Spleen (tissue), 11 donors: Measurements from ENCODE around the gene LMNB1. TPM values are rescaled to one million over a fixed set of nuclear protein-coding genes. Genes with fewer than 3 reads are reported as not detected.
A peak's percentile ranks its signal among the peaks of the same experiment; 100 is the strongest.

Experiments
- DNase-seq: peaks from one replicate; pipeline ENCODE4 v3.0.0-alpha.2; 2020
- H3K27ac ChIP-seq, 8 donors: fragments of 200-600 bp; sonication (generic) in 7 of 8; 1 replicate in 4 of 8; 2 replicates in 4 of 8; pipeline versions ENCODE4 v1.5.0 to v1.8.0; 2016 to 2021; ENCODE audit warnings: inconsistent platforms in 4 of 8, mild to moderate bottlenecking in 4 of 8, moderate library complexity in 1 of 8
- H3K27me3 ChIP-seq, 7 donors: fragments of 200-600 bp; sonication (generic) in 6 of 7; replicated peaks in 1 of 7; 1 replicate in 4 of 7; 2 replicates in 3 of 7; pipeline versions ENCODE4 v1.5.0 to v1.8.0; 2016 to 2021; ENCODE audit warnings: inconsistent platforms in 3 of 7, mild to moderate bottlenecking in 1 of 7
- H3K36me3 ChIP-seq, 6 donors: fragments of 200-600 bp; sonication (generic) in 5 of 6; 1 replicate in 4 of 6; 2 replicates in 2 of 6; pipeline versions ENCODE4 v1.5.0 to v1.8.0; 2016 to 2021; ENCODE audit warnings: inconsistent platforms in 2 of 6
- H3K4me1 ChIP-seq, 6 donors: fragments of 200-600 bp; sonication (generic) in 5 of 6; 1 replicate in 3 of 6; 2 replicates in 3 of 6; pipeline versions ENCODE4 v1.5.0 to v1.8.0; 2016 to 2021; ENCODE audit warnings: inconsistent platforms in 3 of 6
- H3K4me3 ChIP-seq, 8 donors: fragments of 200-600 bp; sonication (generic) in 7 of 8; 1 replicate in 4 of 8; 2 replicates in 4 of 8; pipeline versions ENCODE4 v1.5.0 to v1.8.0; 2016 to 2021; ENCODE audit warnings: inconsistent platforms in 4 of 8, mild to moderate bottlenecking in 4 of 8, moderate library complexity in 2 of 8
- H3K9me3 ChIP-seq, 8 donors: fragments of 200-600 bp; sonication (generic) in 7 of 8; 1 replicate in 4 of 8; 2 replicates in 4 of 8; pipeline versions ENCODE4 v1.5.0 to v1.8.0; 2016 to 2021; ENCODE audit warnings: inconsistent platforms in 4 of 8
- CTCF ChIP-seq, 11 experiments: fragments of 200-600 bp in 7 of 11; fragments of 450-650 bp in 4 of 11; sonication (generic) in 4 of 11; IDR thresholded peaks in 8 of 11; conservative IDR thresholded peaks in 3 of 11; 1 replicate in 7 of 11; 2 replicates in 4 of 11; pipeline versions ENCODE4 v1.4.0 to v1.8.0; 2016 to 2021; ENCODE audit warnings: antibody characterized with exemption in 11 of 11, inconsistent platforms in 4 of 11, mild to moderate bottlenecking in 1 of 11
- POLR2A ChIP-seq, 3 donors: fragments of 450-650 bp; IDR thresholded peaks; one replicate each; pipeline ENCODE4 v1.5.1; 2017; ENCODE audit warnings: antibody characterized with exemption in 3 of 3, mild to moderate bottlenecking in 1 of 3
- POLR2AphosphoS5 ChIP-seq, 3 donors: sonication (generic); formaldehyde crosslinking; IDR thresholded peaks; one replicate each; pipeline ENCODE4 v1.5.1; 2017; ENCODE audit warnings: antibody characterized with exemption in 3 of 3
- WGBS, 5 donors: extraction: QIAGEN DNeasy Blood & Tissue Kit in 3 of 5; methylation state at CpG; one replicate each; pipeline versions ENCODE4 v1.1.5 to v1.1.7; 2013 to 2018; 5-methylcytosine and 5-hydroxymethylcytosine counted together
- intact Hi-C: fragments of 100-400 bp; cut with DNase I; formaldehyde crosslinking; loops from one replicate; pipeline ENCODE4 v1.15.0; 2023; ENCODE audit warnings: low total_unique reads
- polyA plus RNA-seq, 3 donors: library from polyadenylated mRNA; stranded (reverse); fragments of 200-250 nt; gene quantifications; one replicate each; pipeline ENCODE4 v1.2.1, GENCODE V29; 2013
- total RNA-seq, 7 donors: library from RNA; depleted of rRNA in 3 of 7; stranded (reverse); fragments of >200 nt in 3 of 7; fragmentation: NEBNext Ultra II Directional in 4 of 7; extraction: Animal tissue kit (Norgen Biotek cat#: 25700) in 4 of 7; gene quantifications; one replicate each; pipeline versions ENCODE4 v1.1.0 to v1.2.1, GENCODE V29; 2016 to 2021
- donor health status: healthy with polysubstance abuse.
- donor health status: DM: no; HTN: no; CAD: no; lungs with moderate emphysema.
- donor health status: DM: no; HTN: no; CAD: no.
- donor health status: Bipolar disorder and iron deficiency.
- donor health status: healthy.
- donor health status: DM: no; HTN: no; CAD: no.
- donor health status: DM: yes; HTN: yes; CAD: no.

The LMNB1 gene
- total and polyA plus RNA-seq, 10 donors = 7.5 to 68.8 (median 27.8) TPM

GRCh38 chr5:126847456-126847820, 70.5 kb downstream of the LMNB1 start:
- Histone ChIP-seq H3K36me3 (no peaks in the 10 kb centered on the region), H3K27me3 (no peaks in the 10 kb centered on the region), H3K4me1 (peaks cover 11 to 61% (median 47%) of the 10 kb centered on the region in 6 donors), H3K27ac (peak overlapping the region in 7 of 8 donors; percentile 44 to 88 (median 53)), H3K9me3 (no peaks in the 10 kb centered on the region), H3K4me3 (no peak overlapping the region)
- 80 to 92% (median 87%) methylated on average over 4 of the region's 4 CpGs for WGBS, 5 donors
- intact Hi-C loops = no loop called here
- no peak for DNase-seq
- TF ChIP-seq POLR2AphosphoS5 (IDR thresholded peaks at IDR 0.05) = no peak

GRCh38 chr5:126847826-126848251, 70.9 kb downstream of the LMNB1 start:
- Histone ChIP-seq H3K4me1 (peaks cover 11 to 65% (median 51%) of the 10 kb centered on the region in 6 donors), H3K27me3 (no peaks in the 10 kb centered on the region), H3K9me3 (no peaks in the 10 kb centered on the region), H3K4me3 (no peak overlapping the region), H3K36me3 (no peaks in the 10 kb centered on the region), H3K27ac (peak overlapping the region in 7 of 8 donors; percentile 45 to 88 (median 53))
- WGBS, 5 donors = 41 to 71% (median 64%) methylated on average over 3 of the region's 3 CpGs
- intact Hi-C loops = no loop called here
- TF ChIP-seq POLR2AphosphoS5 (IDR thresholded peaks at IDR 0.05) (peak in 1 of 3 donors; percentile 64), CTCF (IDR thresholded peaks at IDR 0.05 in 8 of 11, conservative IDR thresholded peaks at IDR 0.05 in 3 of 11) (no peak)
- DNase-seq = no peak

GRCh38 chr5:126848253-126848652, 71.3 kb downstream of the LMNB1 start:
- Histone ChIP-seq H3K36me3 (no peaks in the 10 kb centered on the region), H3K9me3 (no peaks in the 10 kb centered on the region), H3K27me3 (no peaks in the 10 kb centered on the region), H3K4me3 (no peak overlapping the region), H3K27ac (peak overlapping the region in 6 of 8 donors; percentile 45 to 87 (median 64)), H3K4me1 (peaks cover 11 to 69% (median 53%) of the 10 kb centered on the region in 6 donors)
- WGBS, 5 donors = 77 to 83% (median 79%) methylated on average over 8 of the region's 8 CpGs
- no peak for DNase-seq
- TF ChIP-seq CTCF (IDR thresholded peaks at IDR 0.05 in 8 of 11, conservative IDR thresholded peaks at IDR 0.05 in 3 of 11) (no peak), POLR2AphosphoS5 (IDR thresholded peaks at IDR 0.05) (no peak), POLR2A (IDR thresholded peaks at IDR 0.05) (no peak)
- intact Hi-C loops = no loop called here

- Histone ChIP-seq H3K27ac (peak overlapping the region in 3 of 8 donors; percentile 45 to 87 (median 74)), H3K27me3 (no peaks in the 10 kb centered on the region), H3K4me1 (peaks cover 11 to 76% (median 53%) of the 10 kb centered on the region in 6 donors), H3K4me3 (no peak overlapping the region), H3K36me3 (no peaks in the 10 kb centered on the region), H3K9me3 (no peaks in the 10 kb centered on the region)
- intact Hi-C loops = no loop called here
- TF ChIP-seq POLR2A (IDR thresholded peaks at IDR 0.05) (no peak), POLR2AphosphoS5 (IDR thresholded peaks at IDR 0.05) (peak in 1 of 3 donors; percentile 25)
- DNase-seq = no peak
- 30 to 63% (median 41%) methylated on average over 3 of the region's 3 CpGs for WGBS, 5 donors
Observed at GRCh38 chr5:126849101-126849678, 72.3 kb downstream of the LMNB1 start.

- H3K27me3 ChIP-seq = no peaks in the 10 kb centered on the region
- DNase-seq = no peak
- peaks cover 4 to 75% (median 50%) of the 10 kb centered on the region in 6 donors for H3K4me1 ChIP-seq
- no peak for TF ChIP-seq POLR2A (IDR thresholded peaks at IDR 0.05)
- no peak for TF ChIP-seq POLR2AphosphoS5 (IDR thresholded peaks at IDR 0.05)
- TF ChIP-seq CTCF (IDR thresholded peaks at IDR 0.05 in 8 of 11, conservative IDR thresholded peaks at IDR 0.05 in 3 of 11) = no peak
- H3K27ac ChIP-seq = peak overlapping the region in 6 of 8 donors; percentile 36 to 75 (median 66)
- H3K36me3 ChIP-seq = no peaks in the 10 kb centered on the region
- 84 to 89% (median 87%) methylated on average over 14 of the region's 14 CpGs for WGBS, 5 donors
- intact Hi-C loops = no loop called here
- H3K9me3 ChIP-seq = no peaks in the 10 kb centered on the region
- no peak overlapping the region for H3K4me3 ChIP-seq
Observed at GRCh38 chr5:126851501-126852011, 74.6 kb downstream of the LMNB1 start.
